Measurements from ENCODE around the gene KCNIP2.

KCNIP2 gene

GRCh38 chr10:101843032-101844021 is at the start of gene KCNIP2:
KCNIP2 (minus strand) TSS chr10:101843800; CDS start chr10:101843568, 232 bp downstream.
- DNase-seq (ENCODE audit: low spot score) = no peak

- no peak for DNase-seq (ENCODE audit: low spot score)
Observed at GRCh38 chr10:101892782-101893391, 49.3 kb upstream of the KCNIP2 start.

- DNase-seq (ENCODE audit: low spot score) = peak; percentile 40
Observed at GRCh38 chr10:101889256-101890210, 45.9 kb upstream of the KCNIP2 start.

GRCh38 chr10:101888251-101888949 is 44.8 kb upstream of the KCNIP2 start:
- DNase-seq (ENCODE audit: low spot score) = no peak

GRCh38 chr10:101887775-101888174 is 44.2 kb upstream of the KCNIP2 start:
- no peak for DNase-seq (ENCODE audit: low spot score)

- no peak for DNase-seq (ENCODE audit: low spot score)
Observed at GRCh38 chr10:101886521-101887312, 43.1 kb upstream of the KCNIP2 start.

GRCh38 chr10:101881036-101881774 is 37.6 kb upstream of the KCNIP2 start:
- no peak for DNase-seq (ENCODE audit: low spot score)

- no peak for DNase-seq (ENCODE audit: low spot score)
Observed at GRCh38 chr10:101880232-101880573, 36.6 kb upstream of the KCNIP2 start.

- DNase-seq (ENCODE audit: low spot score) = no peak
Observed at GRCh38 chr10:101879456-101880231, 36.0 kb upstream of the KCNIP2 start.

- no peak for DNase-seq (ENCODE audit: low spot score)
Observed at GRCh38 chr10:101878869-101879268, 35.3 kb upstream of the KCNIP2 start.

GRCh38 chr10:101875068-101875688 is 31.6 kb upstream of the KCNIP2 start:
- no peak for DNase-seq (ENCODE audit: low spot score)

- DNase-seq (ENCODE audit: low spot score) = no peak
Observed at GRCh38 chr10:101874252-101874651, 30.7 kb upstream of the KCNIP2 start.

GRCh38 chr10:101867931-101868330 is 24.3 kb upstream of the KCNIP2 start:
- DNase-seq (ENCODE audit: low spot score) = no peak

- no peak for DNase-seq (ENCODE audit: low spot score)
Observed at GRCh38 chr10:101859530-101859929, 15.9 kb upstream of the KCNIP2 start.

GRCh38 chr10:101858723-101859500 is 15.3 kb upstream of the KCNIP2 start:
- no peak for DNase-seq (ENCODE audit: low spot score)

GRCh38 chr10:101857802-101858476 is 14.3 kb upstream of the KCNIP2 start:
- DNase-seq (ENCODE audit: low spot score) = no peak

GRCh38 chr10:101856626-101857025 is 13.0 kb upstream of the KCNIP2 start:
- no peak for DNase-seq (ENCODE audit: low spot score)

All from SW480 (cell line).